GM19467 (cell line): ENCODE measurements around the gene CLCN6.

Experiments used
- ATAC-seq: cut with Tn5 transposase; IDR thresholded peaks from one replicate; pipeline ENCODE4 v1.9.1; 2021; ENCODE audit warnings: mild to moderate bottlenecking, moderate library complexity; ENCODE audit not compliant: unreplicated experiment

CLCN6 gene

GRCh38 chr1:11778844-11779623 is 27.0 kb upstream of the CLCN6 start:
- no peak for ATAC-seq

DNA sequence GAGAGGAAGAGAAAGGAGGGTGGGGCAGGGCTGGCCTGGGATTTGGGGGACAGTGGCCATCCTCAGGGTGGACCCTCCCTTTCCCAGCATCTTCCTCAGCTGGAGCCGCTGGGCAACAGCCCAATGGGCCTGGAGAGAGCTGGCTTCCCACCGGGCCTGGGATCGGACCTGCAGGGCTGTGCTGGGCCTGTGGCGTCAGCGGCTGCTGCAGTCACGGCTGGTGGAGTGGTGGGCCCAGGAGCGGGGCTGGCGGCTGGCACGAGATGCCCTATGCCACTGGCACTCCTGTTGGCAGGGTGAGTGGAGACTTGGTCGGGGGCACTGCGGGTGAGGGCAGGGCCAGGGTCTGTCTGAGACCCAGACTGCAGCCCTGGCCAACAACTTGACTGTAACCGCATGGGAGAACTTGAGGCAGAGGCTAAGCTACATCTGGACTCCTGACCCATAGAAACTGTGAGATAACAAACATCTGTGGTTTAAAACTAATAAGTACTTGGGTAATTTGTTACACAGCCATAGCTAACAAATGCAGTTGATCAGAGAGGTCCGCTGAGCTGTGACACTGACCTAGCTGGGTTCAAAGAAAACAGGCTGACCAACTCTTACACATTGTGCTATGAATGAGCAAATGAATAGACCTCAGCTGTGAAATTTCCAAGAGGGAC is 26.1 kb upstream of the CLCN6 start:
- ATAC-seq: no peak

GRCh38 chr1:11780380-11781147 is 25.4 kb upstream of the CLCN6 start:
- no peak for ATAC-seq

DNA sequence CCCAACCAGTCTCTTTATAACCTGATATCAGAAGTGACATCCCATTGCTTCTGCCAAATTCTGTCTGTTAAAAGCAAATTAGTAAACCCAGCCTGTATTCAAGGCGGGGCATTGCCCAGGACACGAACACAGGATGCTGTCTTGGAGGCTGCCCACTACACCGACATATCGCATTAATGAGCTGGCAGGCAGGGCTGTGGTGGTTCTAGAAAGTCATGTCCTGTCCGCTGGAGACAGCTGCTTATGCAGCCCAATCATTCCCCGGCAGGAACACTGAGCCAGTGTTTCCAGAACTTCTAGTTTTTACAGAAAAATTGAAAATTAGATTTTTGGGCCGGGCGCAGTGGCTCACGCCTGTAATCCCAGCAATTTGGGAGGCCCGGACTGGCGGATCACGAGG is 24.7 kb upstream of the CLCN6 start:
- no peak for ATAC-seq

DNA sequence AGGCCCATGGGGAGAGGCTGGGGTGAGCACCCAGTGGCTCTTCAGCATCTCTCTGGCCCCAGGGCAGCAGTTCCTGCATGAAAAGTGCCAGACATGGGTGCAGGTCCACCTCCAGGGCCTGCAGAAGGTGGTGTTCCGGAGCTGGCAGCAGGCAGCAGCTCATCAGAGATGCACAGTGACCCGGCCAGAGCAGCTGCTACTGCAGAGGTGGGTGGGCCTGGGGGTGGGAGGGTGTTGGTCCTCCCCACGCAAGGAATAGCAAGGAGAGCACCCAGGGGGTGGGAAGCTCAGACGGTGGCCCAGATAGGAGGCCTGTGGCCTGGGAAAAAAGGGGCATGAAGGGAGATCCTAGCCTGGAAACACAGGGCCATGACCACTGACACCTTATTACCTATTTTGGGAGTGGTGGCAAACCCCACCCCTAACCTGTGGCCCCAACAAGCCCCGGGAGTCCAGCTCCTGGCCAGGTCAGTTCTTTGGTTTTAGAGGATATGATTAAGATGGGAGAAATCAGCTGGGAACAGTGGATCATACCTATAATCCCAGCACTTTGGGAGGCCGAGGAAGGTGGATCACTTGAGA is 23.8 kb upstream of the CLCN6 start:
- ATAC-seq: no peak

GRCh38 chr1:11783556-11783955 is 22.4 kb upstream of the CLCN6 start:
- ATAC-seq: no peak

GRCh38 chr1:11784256-11784992 is 21.6 kb upstream of the CLCN6 start:
- ATAC-seq: no peak

DNA sequence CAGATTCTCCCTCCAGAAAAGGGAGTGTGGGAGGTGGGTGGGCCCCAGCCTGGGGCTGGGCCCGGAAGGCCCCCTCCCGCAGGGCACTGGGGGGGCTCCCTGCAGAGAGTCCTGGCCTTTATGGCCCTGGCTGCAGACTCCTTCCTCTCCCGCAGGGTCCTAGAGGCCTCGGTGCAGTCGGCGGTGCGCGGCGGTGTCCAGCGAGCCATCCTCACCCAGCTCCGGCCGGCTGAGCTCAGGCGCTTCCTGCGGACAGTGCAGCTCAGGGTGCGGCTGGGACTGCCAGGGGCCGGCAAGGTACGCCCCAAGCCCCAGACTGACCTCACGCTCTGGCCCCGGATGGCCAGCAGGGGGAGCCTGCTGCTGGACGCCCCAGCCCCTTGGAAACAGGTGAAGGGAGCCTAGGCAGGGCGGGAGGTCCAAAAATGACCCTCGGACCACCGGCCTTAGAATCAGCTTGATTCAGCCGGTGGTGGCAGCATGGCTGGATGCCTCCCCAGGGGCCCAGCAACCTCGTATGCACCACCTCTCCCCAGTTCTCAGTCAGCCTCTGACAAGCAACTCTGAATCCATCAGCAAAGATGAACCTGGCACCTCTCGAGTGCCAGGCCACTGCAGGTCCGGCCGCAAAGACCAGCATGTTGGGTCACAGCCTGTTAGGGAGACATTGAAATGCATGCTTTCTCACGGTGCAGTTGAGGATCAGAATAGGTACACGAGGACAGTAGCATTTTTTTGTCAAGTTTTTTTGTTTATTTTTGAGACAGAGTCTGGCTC is 20.8 kb upstream of the CLCN6 start:
- ATAC-seq: peak; percentile 75

- ATAC-seq: no peak
These were observed 19.8 kb upstream of the CLCN6 start for GRCh38 chr1:11786168-11786567.

- no peak for ATAC-seq
These were observed 18.7 kb upstream of the CLCN6 start for GRCh38 chr1:11787251-11787803.

GRCh38 chr1:11787804-11788436 is 18.1 kb upstream of the CLCN6 start:
- ATAC-seq: no peak

- ATAC-seq: no peak
These were observed 17.4 kb upstream of the CLCN6 start for GRCh38 chr1:11788549-11789053.

- no peak for ATAC-seq
These were observed 16.6 kb upstream of the CLCN6 start for GRCh38 chr1:11789126-11790067.

- ATAC-seq: no peak
These were observed 15.7 kb upstream of the CLCN6 start for GRCh38 chr1:11790101-11790879.

- ATAC-seq: no peak
These were observed 14.9 kb upstream of the CLCN6 start for GRCh38 chr1:11790880-11791715.

DNA sequence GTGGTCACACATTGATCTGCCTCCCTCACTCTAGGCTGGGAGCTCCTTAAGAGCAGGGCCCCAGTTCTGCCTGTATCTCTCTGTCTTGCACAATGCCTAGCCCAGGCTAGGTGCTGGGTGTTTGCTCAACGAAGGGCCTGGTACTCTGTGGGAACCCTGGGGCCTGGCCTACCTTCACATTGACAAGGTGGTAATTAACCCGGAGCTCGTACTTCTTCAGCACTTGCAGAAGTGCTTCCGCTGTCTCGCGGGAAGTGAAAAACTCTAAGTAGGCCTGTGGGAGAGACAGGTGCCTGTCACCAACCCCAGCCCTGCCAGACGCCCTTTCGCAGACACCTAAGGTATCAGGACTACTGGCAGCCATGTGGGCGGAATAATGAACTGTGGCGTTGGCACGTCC is 13.9 kb upstream of the CLCN6 start:
- ATAC-seq: no peak
